ENCODE results near the gene KRT6C.
"Not testable (repeated sequence)": the region's sequence is repeated elsewhere in the genome, so short reads cannot be mapped to it uniquely, and the experiment has no call there.

Gene KRT6C

GRCh38 chr12:52495389-52495788 lies 21.8 kb upstream of the KRT6C start:
- in situ Hi-C loops (cut with HindIII; ENCODE audit: low pct_unique_long_range_greater_than_20kb, low sequenced_read_pairs) = no loop called here
- no peak for TF ChIP-seq JUND (IDR thresholded peaks at IDR 0.05; ENCODE audit: low read depth)
- DNase-seq (ENCODE audit: low read depth in 1 of 2, low spot score in 1 of 2) = peak in 1 of 2 experiments; percentile 24

- no peak for DNase-seq (ENCODE audit: low read depth in 1 of 2, low spot score in 1 of 2)
- in situ Hi-C loops (cut with HindIII; ENCODE audit: low pct_unique_long_range_greater_than_20kb, low sequenced_read_pairs) = no loop called here
- no peak for TF ChIP-seq JUND (IDR thresholded peaks at IDR 0.05; ENCODE audit: low read depth)
Measured at GRCh38 chr12:52494518-52494917, 20.9 kb upstream of the KRT6C start.

GRCh38 chr12:52494100-52494499 lies 20.5 kb upstream of the KRT6C start:
- no peak for DNase-seq (ENCODE audit: low read depth in 1 of 2, low spot score in 1 of 2)
- TF ChIP-seq JUND (IDR thresholded peaks at IDR 0.05; ENCODE audit: low read depth) = no peak
- in situ Hi-C loops (cut with HindIII; ENCODE audit: low pct_unique_long_range_greater_than_20kb, low sequenced_read_pairs) = no loop called here

GRCh38 chr12:52493172-52493571 lies 19.6 kb upstream of the KRT6C start, which contains the start of gene KRT6A:
KRT6A (minus strand) TSS chr12:52493257; CDS start chr12:52493188, 69 bp downstream.
- in situ Hi-C loops (cut with HindIII; ENCODE audit: low pct_unique_long_range_greater_than_20kb, low sequenced_read_pairs) = no loop called here
- DNase-seq (ENCODE audit: low read depth in 1 of 2, low spot score in 1 of 2) = no peak
- no peak for TF ChIP-seq JUND (IDR thresholded peaks at IDR 0.05; ENCODE audit: low read depth)

GRCh38 chr12:52492405-52492804 lies 18.8 kb upstream of the KRT6C start:
- in situ Hi-C loops (cut with HindIII; ENCODE audit: low pct_unique_long_range_greater_than_20kb, low sequenced_read_pairs); DNase-seq (ENCODE audit: low read depth in 1 of 2, low spot score in 1 of 2): not testable (repeated sequence)

GRCh38 chr12:52491495-52491894 lies 17.9 kb upstream of the KRT6C start:
- in situ Hi-C loops (cut with HindIII; ENCODE audit: low pct_unique_long_range_greater_than_20kb, low sequenced_read_pairs); DNase-seq (ENCODE audit: low read depth in 1 of 2, low spot score in 1 of 2): not testable (repeated sequence)

GRCh38 chr12:52488736-52489135 lies 15.1 kb upstream of the KRT6C start:
- TF ChIP-seq JUND (IDR thresholded peaks at IDR 0.05; ENCODE audit: low read depth) = no peak
- in situ Hi-C loops (cut with HindIII; ENCODE audit: low pct_unique_long_range_greater_than_20kb, low sequenced_read_pairs) = no loop called here

GRCh38 chr12:52487744-52488443 lies 14.3 kb upstream of the KRT6C start:
- DNase-seq (ENCODE audit: low read depth in 1 of 2, low spot score in 1 of 2); in situ Hi-C loops (cut with HindIII; ENCODE audit: low pct_unique_long_range_greater_than_20kb, low sequenced_read_pairs): not testable (repeated sequence)

More at GRCh38 chr12:52488736-52489135, 15.1 kb upstream of the KRT6C start:
- no peak for DNase-seq (ENCODE audit: low read depth in 1 of 2, low spot score in 1 of 2)

GRCh38 chr12:52487211-52487610 lies 13.6 kb upstream of the KRT6C start:
- in situ Hi-C loops (cut with HindIII; ENCODE audit: low pct_unique_long_range_greater_than_20kb, low sequenced_read_pairs) = no loop called here
- no peak for DNase-seq (ENCODE audit: low read depth in 1 of 2, low spot score in 1 of 2)

GRCh38 chr12:52486166-52487105 lies 12.8 kb upstream of the KRT6C start:
- TF ChIP-seq JUND (IDR thresholded peaks at IDR 0.05; ENCODE audit: low read depth) = no peak
- in situ Hi-C loops (cut with HindIII; ENCODE audit: low pct_unique_long_range_greater_than_20kb, low sequenced_read_pairs) = no loop called here
- DNase-seq (ENCODE audit: low read depth in 1 of 2, low spot score in 1 of 2) = no peak

More at GRCh38 chr12:52487211-52487610, 13.6 kb upstream of the KRT6C start:
- no peak for TF ChIP-seq JUND (IDR thresholded peaks at IDR 0.05; ENCODE audit: low read depth)

GRCh38 chr12:52480073-52480472 lies 6.5 kb upstream of the KRT6C start:
- DNase-seq (ENCODE audit: low read depth in 1 of 2, low spot score in 1 of 2) = no peak
- no peak for TF ChIP-seq JUND (IDR thresholded peaks at IDR 0.05; ENCODE audit: low read depth)
- in situ Hi-C loops (cut with HindIII; ENCODE audit: low pct_unique_long_range_greater_than_20kb, low sequenced_read_pairs) = no loop called here

- in situ Hi-C loops (cut with HindIII; ENCODE audit: low pct_unique_long_range_greater_than_20kb, low sequenced_read_pairs) = no loop called here
- no peak for DNase-seq (ENCODE audit: low read depth in 1 of 2, low spot score in 1 of 2)
- TF ChIP-seq JUND (IDR thresholded peaks at IDR 0.05; ENCODE audit: low read depth) = no peak
Measured at GRCh38 chr12:52477651-52478050, 4.0 kb upstream of the KRT6C start.

GRCh38 chr12:52474212-52474611 lies 607 bp upstream of the KRT6C start:
- no peak for DNase-seq (ENCODE audit: low read depth in 1 of 2, low spot score in 1 of 2)
- TF ChIP-seq JUND (IDR thresholded peaks at IDR 0.05; ENCODE audit: low read depth) = no peak
- in situ Hi-C loops (cut with HindIII; ENCODE audit: low pct_unique_long_range_greater_than_20kb, low sequenced_read_pairs) = no loop called here

All from T47D (cell line).